ENCODE measurements around the gene UCMA. TPM values are rescaled to one million over a fixed set of nuclear protein-coding genes. Genes with fewer than 3 reads are reported as not detected.

Gene UCMA
- total and polyA plus RNA-seq, 9 of the 15 experiments (the other 6 are each of a cell fraction or from before 2014, with no cell fraction given) = not detected

- Histone ChIP-seq H3K9me3 (replicated peaks; ENCODE audit: control insufficient read depth, insufficient read depth, low read depth, low read length) (no peaks in the 10 kb centered on the region), H3K4me2 (ENCODE audit: insufficient read depth, low read length) (no peak overlapping the region), H2AFZ (ENCODE audit: low read depth, low read length) (no peak overlapping the region), H3K9ac (ENCODE audit: insufficient read depth in 1 of 2, low read depth in 2 of 2, low read length in 2 of 2) (no peak overlapping the region), H4K20me1 (replicated peaks; ENCODE audit: control insufficient read depth, insufficient read depth, low read length) (no peaks in the 10 kb centered on the region), H3K27ac (ENCODE audit: extremely low read depth, low read depth, low read length) (no peak overlapping the region), H3K79me2 (ENCODE audit: control insufficient read depth, insufficient read depth, low read length) (no peaks in the 10 kb centered on the region), H3K36me3 (ENCODE audit: control insufficient read depth, insufficient read depth, low read length) (peaks cover 98% of the 10 kb centered on the region), H3K4me1 (replicated peaks in 1 of 2; ENCODE audit: control insufficient read depth in 2 of 2, insufficient read depth in 2 of 2, low read length in 2 of 2) (no peaks in the 10 kb centered on the region), H3K9me1 (ENCODE audit: control insufficient read depth, insufficient read depth, low read length) (no peaks in the 10 kb centered on the region), H3K4me3 (no peak overlapping the region), H3K27me3 (ENCODE audit: control insufficient read depth in 2 of 2, insufficient read depth in 2 of 2, low read length in 2 of 2) (no peaks in the 10 kb centered on the region)
- FAIRE-seq = no peak
- BruUV-seq (replicated peaks) = no TSS peak
- WGBS (ENCODE audit: insufficient coverage, low coverage, missing lambda C conversion rate) = 91% methylated on average over 3 of the region's 3 CpGs
- no peak for DNase-seq (ENCODE audit: extremely low read depth in 1 of 4, low spot score in 3 of 4)
- TF ChIP-seq GTF2F1 (IDR thresholded peaks at IDR 0.05; ENCODE audit: low read depth, low read length) = no peak
- ATAC-seq = no peak
- POLR2A ChIA-PET = interaction anchor here (0.7 to 1.2 kb wide), 2 partner anchors 13 to 14 kb away, joined by 3 to 5 read pairs; no protein-coding TSS in a partner anchor
- intact Hi-C loops (cut with micrococcal nuclease) = no loop called here
- CTCF ChIA-PET (ENCODE audit: low intra/inter-chr PET ratio) = no interaction called here
- in situ Hi-C loops (cut with MboI) = no loop called here
Measured at GRCh38 chr10:13190816-13191215, 43.4 kb downstream of the UCMA start.

GRCh38 chr10:13189961-13190360, 44.2 kb downstream of the UCMA start:
- ChIA-PET CTCF (ENCODE audit: low intra/inter-chr PET ratio) (no interaction called here), POLR2A (interaction anchor here (0.9 to 2.0 kb wide), 2 partner anchors 12 to 14 kb away, joined by 4 to 5 read pairs; no protein-coding TSS in a partner anchor)
- no TSS peak for BruUV-seq (replicated peaks)
- no peaks in the 10 kb centered on the region for H3K4me1 ChIP-seq (replicated peaks in 1 of 2; ENCODE audit: control insufficient read depth in 2 of 2, insufficient read depth in 2 of 2, low read length in 2 of 2)
- peaks cover 100% of the 10 kb centered on the region for H3K36me3 ChIP-seq (ENCODE audit: control insufficient read depth, insufficient read depth, low read length)
- WGBS (ENCODE audit: insufficient coverage, low coverage, missing lambda C conversion rate) = 96% methylated on average over 3 of the region's 4 CpGs
- DNase-seq (ENCODE audit: extremely low read depth in 1 of 4, low spot score in 3 of 4) (no peak), ATAC-seq (no peak), FAIRE-seq (no peak)
- H3K9ac ChIP-seq (ENCODE audit: insufficient read depth in 1 of 2, low read depth in 2 of 2, low read length in 2 of 2) = no peak overlapping the region
- H3K9me3 ChIP-seq (replicated peaks; ENCODE audit: control insufficient read depth, insufficient read depth, low read depth, low read length) = no peaks in the 10 kb centered on the region
- no peak overlapping the region for H3K27ac ChIP-seq (ENCODE audit: extremely low read depth, low read depth, low read length)
- no peaks in the 10 kb centered on the region for H3K9me1 ChIP-seq (ENCODE audit: control insufficient read depth, insufficient read depth, low read length)
- H3K4me3 ChIP-seq = no peak overlapping the region
- H3K79me2 ChIP-seq (ENCODE audit: control insufficient read depth, insufficient read depth, low read length) = no peaks in the 10 kb centered on the region
- H3K4me2 ChIP-seq (ENCODE audit: insufficient read depth, low read length) = no peak overlapping the region
- H3K27me3 ChIP-seq (ENCODE audit: control insufficient read depth in 2 of 2, insufficient read depth in 2 of 2, low read length in 2 of 2) = no peaks in the 10 kb centered on the region
- intact Hi-C loops (cut with micrococcal nuclease) = no loop called here
- TF ChIP-seq PHF21A (IDR thresholded peaks at IDR 0.05; ENCODE audit: borderline replicate concordance, low read depth) = no peak
- H4K20me1 ChIP-seq (replicated peaks; ENCODE audit: control insufficient read depth, insufficient read depth, low read length) = no peaks in the 10 kb centered on the region
- in situ Hi-C loops (cut with MboI) = no loop called here
- no peak overlapping the region for H2AFZ ChIP-seq (ENCODE audit: low read depth, low read length)

All from K562 (cell line).